MG63 (cell line): ENCODE results near the gene ATXN7L1. TPM values are rescaled to one million over a fixed set of nuclear protein-coding genes. Genes with fewer than 3 reads are reported as not detected.

Experiments
- DNase-seq: peaks from one replicate; pipeline ENCODE4 v3.0.0-alpha.2; 2020
- H3K27me3 ChIP-seq: fragments of 250-450 bp; sonication (Bioruptor Pico); 2 replicates; pipeline ENCODE4 v1.5.1; 2020; ENCODE audit warnings: mild to moderate bottlenecking, moderate library complexity
- H3K36me3 ChIP-seq: fragments of 250-450 bp; sonication (Bioruptor Pico); 2 replicates; pipeline ENCODE4 v1.5.1; 2020; ENCODE audit warnings: mild to moderate bottlenecking, moderate library complexity
- H3K4me3 ChIP-seq: fragments of 250-450 bp; sonication (Bioruptor Pico); 2 replicates; pipeline ENCODE4 v1.5.1; 2020; ENCODE audit warnings: mild to moderate bottlenecking, moderate library complexity
- H3K9me3 ChIP-seq: fragments of 250-450 bp; sonication (Bioruptor Pico); 2 replicates; pipeline ENCODE4 v1.5.1; 2020; ENCODE audit warnings: mild to moderate bottlenecking, moderate library complexity
- total RNA-seq: library from RNA; depleted of rRNA; stranded (reverse); fragments of >200 nt; shearing (Covaris generic); gene quantifications from 2 replicates; pipeline ENCODE4 v1.2.3, GENCODE V29; 2014; ENCODE audit warnings: low replicate concordance

The ATXN7L1 gene
- total RNA-seq, 1 experiment from 2014 or later = 0.59 TPM

DNA sequence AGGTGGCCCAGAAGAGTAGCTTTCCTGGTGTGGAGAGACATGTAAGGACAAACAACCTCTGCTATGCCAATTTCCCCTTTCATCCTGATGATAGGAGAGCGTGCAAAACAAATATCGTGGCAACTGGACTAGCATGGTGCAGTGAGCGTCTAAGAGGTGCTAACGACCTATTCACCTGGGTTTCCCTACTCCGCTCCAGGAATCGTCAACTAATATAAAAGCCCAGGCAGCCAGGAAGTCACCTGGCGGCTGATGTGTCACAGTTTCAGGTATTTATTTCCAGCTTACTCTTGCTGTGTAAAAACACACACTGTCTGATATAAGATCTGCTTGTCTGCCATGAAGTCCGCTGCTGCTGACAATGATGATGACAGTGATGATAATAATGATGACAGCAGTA is 238.6 kb downstream of the ATXN7L1 start:
- H3K9me3 ChIP-seq = no peaks in the 10 kb centered on the region
- H3K4me3 ChIP-seq = no peak overlapping the region
- no peak for DNase-seq
- no peaks in the 10 kb centered on the region for H3K36me3 ChIP-seq
- no peaks in the 10 kb centered on the region for H3K27me3 ChIP-seq

DNA sequence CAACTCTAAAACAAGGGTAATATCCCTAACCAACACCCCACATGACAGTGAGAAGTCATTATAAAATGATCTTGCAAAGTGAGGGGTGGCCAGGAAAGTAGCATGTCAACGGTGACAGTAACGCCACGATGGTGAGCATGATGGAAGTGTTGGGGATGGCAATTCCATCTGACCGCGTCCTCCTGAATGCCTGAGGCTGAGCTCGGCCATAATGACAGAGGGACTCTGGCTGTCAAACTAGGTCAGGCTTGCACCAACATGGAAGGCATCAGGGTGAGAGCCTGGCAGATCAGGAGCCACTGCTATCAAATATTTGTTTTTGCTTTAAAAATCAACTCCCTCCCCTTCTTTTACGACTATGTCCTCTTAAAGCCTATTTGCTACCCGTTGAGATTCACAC is 239.4 kb downstream of the ATXN7L1 start:
- H3K9me3 ChIP-seq = no peaks in the 10 kb centered on the region
- no peaks in the 10 kb centered on the region for H3K36me3 ChIP-seq
- no peaks in the 10 kb centered on the region for H3K27me3 ChIP-seq
- no peak for DNase-seq
- H3K4me3 ChIP-seq = no peak overlapping the region

DNA sequence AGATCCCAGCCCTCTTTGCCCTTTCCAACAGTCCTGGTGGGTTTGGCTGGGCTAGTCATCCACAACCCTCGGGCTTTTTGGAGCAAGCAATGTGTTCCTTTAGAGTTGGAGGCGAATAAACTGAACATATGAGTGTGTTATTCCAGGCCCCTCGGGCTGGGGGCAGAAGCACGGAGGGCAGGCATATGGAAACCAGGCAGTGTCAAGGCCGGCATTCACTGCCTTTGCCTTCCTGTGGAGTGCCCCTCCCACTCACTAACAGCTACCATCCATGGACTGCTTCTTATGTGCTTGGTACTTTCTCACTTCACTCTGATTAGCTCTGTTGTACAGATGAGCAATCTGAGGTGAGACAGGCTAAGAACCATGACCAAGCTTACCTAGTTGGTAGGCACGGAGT is 241.2 kb downstream of the ATXN7L1 start:
- no peaks in the 10 kb centered on the region for H3K9me3 ChIP-seq
- no peaks in the 10 kb centered on the region for H3K36me3 ChIP-seq
- H3K27me3 ChIP-seq = no peaks in the 10 kb centered on the region
- H3K4me3 ChIP-seq = no peak overlapping the region
- no peak for DNase-seq

DNA sequence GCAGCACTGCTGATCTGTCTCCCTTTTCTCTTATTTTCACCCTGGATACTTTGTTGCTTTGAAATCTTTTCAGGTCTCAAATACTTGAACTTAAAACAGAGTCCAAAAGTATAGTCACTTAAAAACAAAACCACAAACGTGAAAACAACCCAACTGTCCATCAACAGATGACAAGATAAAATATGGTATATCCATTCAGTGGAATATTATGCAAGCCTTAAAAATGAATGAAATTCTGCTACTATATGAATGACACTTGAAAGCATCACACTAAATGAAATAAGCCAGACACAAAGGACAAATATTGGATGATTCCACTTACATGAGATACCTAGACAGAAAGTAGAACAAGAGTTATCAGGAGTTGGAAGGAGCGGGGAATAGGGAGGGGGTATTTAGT is 250.4 kb downstream of the ATXN7L1 start:
- no peaks in the 10 kb centered on the region for H3K9me3 ChIP-seq
- no peak overlapping the region for H3K4me3 ChIP-seq
- H3K36me3 ChIP-seq = no peaks in the 10 kb centered on the region

DNA sequence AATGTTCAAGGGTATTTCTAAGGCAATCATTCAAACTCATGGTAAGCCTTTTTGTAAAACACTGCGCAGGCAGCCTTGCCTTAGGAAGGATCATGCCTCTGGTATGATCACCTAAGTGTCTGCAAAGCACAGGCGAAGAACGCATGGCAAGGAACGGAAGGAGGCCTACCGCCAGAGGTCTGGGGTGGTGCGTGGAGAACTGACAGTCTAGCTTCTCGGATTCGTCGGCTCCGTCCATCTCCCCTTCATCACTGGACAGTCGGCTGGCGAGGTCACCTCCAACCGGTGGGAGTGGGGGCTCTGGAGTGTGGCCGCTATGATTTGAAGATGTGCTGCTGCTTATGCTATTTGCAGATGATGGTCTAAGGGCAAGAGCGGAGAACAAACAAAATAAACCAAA is 252.5 kb downstream of the ATXN7L1 start:
- Histone ChIP-seq H3K9me3 (no peaks in the 10 kb centered on the region), H3K4me3 (no peak overlapping the region), H3K36me3 (no peaks in the 10 kb centered on the region), H3K27me3 (no peaks in the 10 kb centered on the region)
- no peak for DNase-seq

More for the DNA sequence above, 250.4 kb downstream of the ATXN7L1 start:
- H3K27me3 ChIP-seq = no peaks in the 10 kb centered on the region
- no peak for DNase-seq

DNA sequence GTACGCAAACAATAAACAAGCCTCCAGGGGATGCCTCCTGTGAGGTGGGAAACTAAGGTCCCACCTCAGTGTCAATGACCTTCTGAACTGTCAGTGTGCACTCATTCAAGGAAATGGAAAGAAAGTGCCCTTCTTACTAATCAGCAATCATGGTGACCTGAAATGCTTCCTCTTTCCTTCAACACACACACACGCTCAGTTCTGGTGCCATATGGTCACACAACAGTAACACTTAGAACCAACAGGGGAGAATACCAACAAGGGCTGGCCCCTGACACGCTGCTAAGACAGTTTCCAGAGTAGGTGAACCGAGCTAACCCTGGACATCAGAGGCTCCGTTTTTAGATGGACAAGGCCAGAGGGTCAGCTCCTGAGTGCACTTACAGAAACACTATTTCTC is 253.0 kb downstream of the ATXN7L1 start:
- no peaks in the 10 kb centered on the region for H3K27me3 ChIP-seq
- H3K4me3 ChIP-seq = no peak overlapping the region
- H3K36me3 ChIP-seq = no peaks in the 10 kb centered on the region
- no peak for DNase-seq
- no peaks in the 10 kb centered on the region for H3K9me3 ChIP-seq

DNA sequence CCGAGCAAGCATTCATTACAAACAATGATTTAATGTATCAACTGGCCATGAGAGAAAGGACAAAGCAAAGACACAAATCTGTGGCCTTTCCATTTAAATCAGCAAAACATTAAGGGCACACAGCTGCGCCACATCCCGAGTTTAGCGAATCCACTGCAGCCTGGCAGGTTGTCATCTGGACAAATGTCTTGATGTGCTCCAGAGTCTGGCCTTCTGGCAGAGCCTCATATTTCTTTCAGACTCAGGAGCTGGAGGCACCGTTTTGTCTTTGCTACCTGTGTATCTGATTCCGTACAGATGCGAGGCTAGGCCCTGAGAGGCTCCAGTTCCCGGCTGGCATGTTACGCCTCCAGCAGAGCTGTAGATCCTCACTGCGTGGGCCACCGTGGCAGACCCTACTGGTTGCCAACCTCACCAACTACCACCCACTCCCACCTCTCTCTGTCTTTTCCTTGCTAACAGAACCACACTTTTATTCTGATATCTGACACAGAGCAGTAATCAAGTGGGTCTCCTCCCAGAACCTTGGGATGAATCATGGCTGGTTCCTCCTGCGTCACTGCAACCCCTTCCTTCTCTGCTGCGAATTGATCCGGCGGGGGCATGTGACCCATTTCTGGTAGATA is 254.2 kb downstream of the ATXN7L1 start:
- no peaks in the 10 kb centered on the region for H3K36me3 ChIP-seq
- H3K9me3 ChIP-seq = no peaks in the 10 kb centered on the region
- no peaks in the 10 kb centered on the region for H3K27me3 ChIP-seq
- DNase-seq = no peak
- no peak overlapping the region for H3K4me3 ChIP-seq

DNA sequence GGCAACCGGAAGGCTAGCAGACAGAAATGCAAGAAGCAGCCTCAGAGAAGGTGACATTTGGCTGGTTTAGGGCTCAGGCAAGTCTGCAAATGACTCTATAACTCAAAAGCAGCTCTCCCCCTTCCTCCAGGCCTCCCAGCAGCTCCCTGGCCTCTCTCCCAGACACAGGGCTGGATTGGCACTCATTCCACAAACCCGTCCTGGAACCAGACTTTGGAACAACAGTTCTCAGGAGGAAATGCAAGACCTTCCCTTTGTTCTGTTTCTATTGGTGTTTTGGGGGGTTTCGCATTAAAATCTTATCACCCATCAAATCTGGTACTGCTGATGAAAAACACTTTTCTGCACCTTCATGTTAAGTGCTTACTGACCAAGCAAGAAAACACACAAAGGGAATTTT is 254.8 kb downstream of the ATXN7L1 start:
- Histone ChIP-seq H3K27me3 (no peaks in the 10 kb centered on the region), H3K9me3 (no peaks in the 10 kb centered on the region)
- peak; percentile 45 for DNase-seq

DNA sequence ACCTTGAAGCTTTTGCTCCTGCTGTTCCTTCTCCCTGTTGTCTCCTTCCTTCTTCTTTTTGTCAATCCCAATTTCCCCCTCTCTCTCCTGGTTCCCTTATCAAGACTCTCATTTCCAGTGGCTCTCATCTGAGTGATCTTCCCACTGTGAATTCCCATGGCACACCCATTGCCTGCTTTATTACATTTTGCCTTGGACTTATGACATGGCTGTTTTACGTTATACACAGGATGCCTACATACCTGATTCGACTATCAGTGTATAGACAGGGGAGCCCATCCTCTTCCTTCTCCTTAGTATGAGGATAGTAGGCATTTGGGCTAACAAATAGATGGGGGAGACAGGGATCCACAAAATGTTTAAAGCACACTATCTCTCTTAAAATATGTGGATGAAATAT is 255.2 kb downstream of the ATXN7L1 start:
- Histone ChIP-seq H3K36me3 (no peaks in the 10 kb centered on the region), H3K27me3 (no peaks in the 10 kb centered on the region), H3K9me3 (no peaks in the 10 kb centered on the region), H3K4me3 (no peak overlapping the region)
- no peak for DNase-seq

More for the DNA sequence above, 254.8 kb downstream of the ATXN7L1 start:
- no peaks in the 10 kb centered on the region for H3K36me3 ChIP-seq
- no peak overlapping the region for H3K4me3 ChIP-seq

DNA sequence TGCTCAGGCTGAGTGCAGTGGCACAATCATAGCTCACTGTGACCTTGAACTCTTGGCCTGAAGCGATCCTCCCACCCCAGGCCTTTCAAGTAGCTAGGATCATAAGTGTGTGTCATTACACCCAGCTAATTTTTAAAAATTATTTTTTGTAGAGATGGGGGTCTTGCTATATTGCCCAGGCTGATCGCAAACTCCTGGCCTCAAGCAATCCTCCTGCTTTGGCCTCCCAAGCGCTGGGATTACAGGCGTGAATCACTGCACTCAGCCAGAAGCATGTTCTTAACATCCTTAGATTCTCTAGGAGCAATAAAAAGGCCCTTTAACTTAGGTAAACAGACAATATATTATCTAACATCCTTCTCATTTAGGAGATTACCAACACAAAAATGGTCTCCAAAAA is 256.8 kb downstream of the ATXN7L1 start:
- H3K27me3 ChIP-seq = no peaks in the 10 kb centered on the region
- no peaks in the 10 kb centered on the region for H3K9me3 ChIP-seq
- H3K4me3 ChIP-seq = no peak overlapping the region
- no peak for DNase-seq
- H3K36me3 ChIP-seq = no peaks in the 10 kb centered on the region

DNA sequence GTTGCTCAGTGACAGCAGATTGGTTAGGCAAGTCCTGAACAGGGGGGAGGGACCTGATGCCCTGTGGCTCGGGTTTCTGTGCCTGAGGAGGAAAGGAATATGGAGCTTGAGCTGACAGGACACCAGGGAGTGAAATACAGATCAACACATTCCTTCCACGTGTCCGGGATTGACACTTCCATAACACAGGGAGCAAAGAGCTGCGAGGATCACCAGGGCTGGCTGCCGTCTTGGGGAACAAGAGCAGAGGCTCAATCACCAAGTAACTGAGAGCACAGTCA is 258.4 kb downstream of the ATXN7L1 start:
- Histone ChIP-seq H3K9me3 (no peaks in the 10 kb centered on the region), H3K27me3 (no peaks in the 10 kb centered on the region), H3K4me3 (no peak overlapping the region), H3K36me3 (no peaks in the 10 kb centered on the region)
- no peak for DNase-seq

DNA sequence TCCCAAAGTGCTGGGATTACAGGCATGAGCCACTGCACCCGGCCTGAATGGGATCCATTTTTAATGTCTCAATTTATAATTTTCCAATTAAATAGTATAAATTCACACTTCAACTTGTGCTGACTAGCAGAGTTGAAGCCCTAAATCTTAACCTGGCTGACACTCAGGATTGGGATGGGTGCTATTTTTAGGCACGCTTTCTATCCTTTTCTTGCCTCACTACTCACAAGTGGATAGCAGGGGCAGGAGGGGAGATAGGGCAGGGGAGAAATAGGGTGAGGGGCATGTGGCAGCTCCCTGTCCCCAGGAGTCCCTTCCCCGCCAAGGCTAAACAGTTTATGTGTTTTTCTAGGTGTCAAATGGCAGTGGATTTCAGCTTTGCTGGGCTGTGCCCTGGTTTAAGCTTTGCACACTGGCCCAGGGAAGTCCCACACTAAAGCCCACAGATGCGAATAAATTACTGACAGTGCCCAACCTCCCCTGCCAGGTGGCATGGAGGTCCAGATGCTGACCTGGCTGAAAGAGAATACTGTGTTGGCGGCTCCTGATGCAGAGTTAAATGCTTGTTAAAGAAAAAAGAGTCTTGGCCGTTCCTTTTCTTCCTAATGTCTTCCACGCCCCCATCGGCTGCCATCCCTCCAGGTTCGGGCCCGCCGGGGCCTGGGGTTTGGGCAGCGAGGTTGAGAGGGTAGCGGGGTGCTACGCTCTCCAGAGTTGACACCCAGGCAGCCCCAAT is 259.0 kb downstream of the ATXN7L1 start:
- no peaks in the 10 kb centered on the region for H3K36me3 ChIP-seq
- no peak for DNase-seq
- H3K27me3 ChIP-seq = no peaks in the 10 kb centered on the region
- H3K4me3 ChIP-seq = no peak overlapping the region
- H3K9me3 ChIP-seq = no peaks in the 10 kb centered on the region

DNA sequence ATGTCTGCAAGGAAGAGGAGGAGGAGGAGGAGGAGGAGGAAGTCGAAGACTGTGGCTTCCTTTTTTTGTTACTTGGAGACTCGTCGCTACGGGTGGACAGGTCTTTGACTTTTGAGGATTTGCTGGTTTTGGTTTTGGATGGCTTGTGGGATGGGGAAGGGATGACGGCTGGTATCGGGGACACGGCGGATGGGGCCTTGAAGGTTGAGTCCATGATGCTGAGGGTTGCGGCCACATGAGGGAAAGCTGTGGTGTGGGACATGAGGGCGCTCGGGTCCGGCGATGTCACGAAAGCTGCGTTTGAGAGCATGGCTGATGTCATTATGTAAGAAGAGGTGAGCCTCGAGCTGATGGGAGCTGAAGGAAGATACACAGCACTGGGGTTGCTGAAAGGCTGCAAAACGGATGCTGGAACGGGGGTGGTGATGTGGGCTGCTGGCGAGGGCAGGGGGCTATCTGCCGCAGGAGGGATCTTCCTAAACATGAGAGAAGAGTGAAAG is 262.0 kb downstream of the ATXN7L1 start:
- no peaks in the 10 kb centered on the region for H3K9me3 ChIP-seq
- no peaks in the 10 kb centered on the region for H3K27me3 ChIP-seq
- no peak overlapping the region for H3K4me3 ChIP-seq
- no peaks in the 10 kb centered on the region for H3K36me3 ChIP-seq
- DNase-seq = no peak

DNA sequence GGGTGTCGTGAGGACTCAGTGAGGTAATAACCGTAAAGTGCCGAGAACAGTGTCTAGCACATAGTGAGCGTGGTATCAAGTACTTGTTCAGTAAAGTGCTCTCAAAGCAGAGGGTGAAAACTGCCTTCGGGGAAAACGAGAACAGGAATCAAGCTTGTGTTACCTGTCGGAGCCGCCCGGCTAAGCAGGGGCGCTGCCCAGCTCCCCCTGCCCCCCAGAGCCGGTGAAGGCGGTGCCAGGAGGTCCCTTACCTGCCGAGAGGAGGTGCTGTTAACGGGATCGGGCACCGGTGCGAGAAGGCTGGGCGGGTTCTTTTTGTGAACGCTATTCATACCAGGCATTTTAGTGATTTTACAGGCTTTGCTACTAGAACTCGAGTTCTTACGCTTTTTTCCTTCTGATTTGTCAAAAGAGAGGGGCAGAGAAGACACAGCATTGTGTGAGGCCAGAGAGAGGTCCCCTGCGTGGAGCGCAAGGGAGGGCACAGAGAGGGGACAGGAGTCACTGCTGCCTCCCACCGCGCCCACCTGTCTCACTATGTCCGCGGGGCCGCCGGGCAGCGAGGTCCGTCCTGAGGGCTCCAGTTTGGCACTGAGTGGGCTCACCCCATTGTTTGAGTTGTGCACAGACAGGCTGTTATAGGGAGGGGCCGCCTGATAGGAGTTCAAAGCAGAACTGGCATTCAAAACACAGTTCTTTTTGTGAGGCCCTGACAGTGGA is 262.6 kb downstream of the ATXN7L1 start:
- no peak for DNase-seq
- H3K4me3 ChIP-seq = no peak overlapping the region
- no peaks in the 10 kb centered on the region for H3K36me3 ChIP-seq
- no peaks in the 10 kb centered on the region for H3K27me3 ChIP-seq
- H3K9me3 ChIP-seq = no peaks in the 10 kb centered on the region

DNA sequence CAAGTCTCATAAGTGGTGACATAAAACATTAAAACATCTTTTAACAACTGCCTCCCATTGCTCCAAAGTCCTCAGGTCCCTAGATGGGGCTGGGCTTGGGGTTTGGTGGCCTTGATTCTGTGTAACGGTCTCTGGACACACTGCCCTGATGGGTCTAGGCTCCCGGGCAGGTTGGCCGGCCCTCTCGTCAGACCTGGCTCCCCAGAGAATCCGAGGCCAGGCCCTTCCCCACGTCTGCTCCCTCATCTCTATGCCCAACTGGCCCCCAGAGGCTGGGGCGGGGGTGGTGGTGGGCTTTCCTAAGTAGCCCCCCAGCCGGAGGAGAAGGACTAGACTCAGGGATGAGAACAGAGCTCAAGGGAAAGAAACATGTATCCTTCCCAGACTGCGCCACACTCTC is 263.6 kb downstream of the ATXN7L1 start:
- Histone ChIP-seq H3K4me3 (no peak overlapping the region), H3K9me3 (no peaks in the 10 kb centered on the region), H3K27me3 (no peaks in the 10 kb centered on the region), H3K36me3 (no peaks in the 10 kb centered on the region)
- DNase-seq = no peak

DNA sequence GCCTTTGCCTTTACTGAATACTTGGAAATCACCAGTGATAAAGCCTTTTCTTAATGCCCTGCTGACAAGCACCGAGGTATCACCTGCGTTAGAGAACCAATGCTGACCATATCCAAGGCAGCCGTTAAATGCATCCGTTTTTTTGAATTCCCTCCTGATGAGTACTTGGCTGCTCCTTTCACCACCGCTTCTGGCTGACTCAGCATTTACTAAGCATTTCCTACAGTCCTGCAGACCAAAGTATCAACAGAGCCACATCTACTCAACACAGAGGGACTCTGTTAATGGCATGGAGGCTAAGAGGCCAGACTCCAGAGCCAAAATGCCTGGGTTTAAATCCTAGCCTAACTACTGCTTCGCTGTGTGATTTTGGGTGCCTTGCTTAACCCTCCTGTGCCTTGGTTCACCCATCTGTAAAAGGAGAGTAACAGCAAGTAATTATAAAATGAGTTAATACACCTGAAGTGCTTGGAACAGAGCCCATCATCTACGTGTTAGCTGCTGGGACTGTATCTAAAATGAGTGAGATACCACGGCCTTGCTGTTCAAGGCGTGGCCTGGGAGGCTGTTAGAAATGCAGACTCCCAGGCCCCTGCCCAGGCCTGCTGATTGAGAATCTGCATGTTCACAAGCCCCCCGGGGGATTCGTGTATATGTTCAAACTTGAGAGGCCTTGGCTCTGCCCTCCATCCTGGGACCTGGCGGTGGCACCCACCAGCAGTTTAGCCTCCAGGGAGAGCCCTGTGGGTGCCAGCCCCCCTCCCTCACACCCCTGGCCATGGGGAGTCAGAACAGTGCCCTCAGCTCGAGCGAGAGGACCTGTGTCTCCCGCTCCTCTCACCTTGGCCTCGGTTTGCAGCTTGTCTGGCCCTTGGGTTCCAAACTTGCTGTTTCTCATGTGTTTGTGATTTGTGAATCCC is 264.3 kb downstream of the ATXN7L1 start:
- no peak for DNase-seq
- Histone ChIP-seq H3K4me3 (no peak overlapping the region), H3K36me3 (no peaks in the 10 kb centered on the region), H3K27me3 (no peaks in the 10 kb centered on the region), H3K9me3 (no peaks in the 10 kb centered on the region)
